Epithelial cell of prostate (primary cell): ENCODE data around the gene PFKFB2.

Source experiments
- DNase-seq: peaks from one replicate; pipeline ENCODE4 v3.0.0-alpha.2; 2011; ENCODE audit warnings: low read depth, low spot score
- H3K27ac ChIP-seq: fragments of 450-650 bp; 2 replicates; pipeline ENCODE4 v1.5.1; 2017; ENCODE audit warnings: mild to moderate bottlenecking

Gene PFKFB2

DNA sequence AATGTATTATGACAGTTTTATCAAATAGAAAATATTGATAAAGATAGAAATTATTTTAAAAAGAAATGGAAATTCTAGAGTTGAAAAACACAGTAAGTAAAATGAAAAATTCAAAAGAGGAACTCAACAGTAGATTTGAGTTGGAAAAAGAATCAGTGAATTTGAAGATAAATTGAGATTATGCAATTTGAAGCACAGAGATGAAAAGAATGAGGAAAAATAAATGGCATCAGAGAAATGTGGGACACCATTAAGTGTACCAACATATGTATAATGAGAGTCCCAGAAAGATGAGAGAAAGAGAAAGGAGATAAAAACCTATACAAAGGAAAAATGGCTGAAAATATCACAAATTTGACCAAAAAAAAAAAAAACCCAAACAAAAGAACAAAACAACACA, 76.0 kb downstream of the PFKFB2 start:
- H3K27ac ChIP-seq: no peak overlapping the region

More for the DNA sequence above, 76.0 kb downstream of the PFKFB2 start:
- DNase-seq: no peak
